Measurements from ENCODE around the gene FOXE3. TPM values are rescaled to one million over a fixed set of nuclear protein-coding genes. Genes with fewer than 3 reads are reported as not detected.

Gene FOXE3
- total and polyA plus RNA-seq, 2 donors from 2014 or later, result 0.19 TPM; not detected in 1

- DNase-seq (no peak), FAIRE-seq (no peak)
- no peak overlapping the region for H3K4me3 ChIP-seq (ENCODE audit: low read length in 3 of 3)
- no peak overlapping the region for H3K27ac ChIP-seq (ENCODE audit: low read depth in 2 of 2, low read length in 2 of 2)
- no peak overlapping the region for H3K9ac ChIP-seq (ENCODE audit: low read length in 3 of 3)
- peaks cover 22% of the 10 kb centered on the region for H3K27me3 ChIP-seq (ENCODE audit: control insufficient read depth, insufficient read depth, low read length)
- no peaks in the 10 kb centered on the region for H3K36me3 ChIP-seq (ENCODE audit: control insufficient read depth in 2 of 3, insufficient read depth in 3 of 3, low read length in 3 of 3)
- no peak for TF ChIP-seq CTCF (IDR thresholded peaks at IDR 0.05; ENCODE audit: borderline replicate concordance, extremely low read depth, insufficient read depth)
- H3K9me3 ChIP-seq (ENCODE audit: control insufficient read depth in 2 of 3, insufficient read depth in 1 of 3, low read length in 3 of 3), result no peaks in the 10 kb centered on the region
- intact Hi-C loops (cut with DNase I), result loop anchor here (10.0 kb wide), 1 partner anchor 66 kb away; no protein-coding TSS in a partner anchor
- H3K4me1 ChIP-seq (ENCODE audit: control insufficient read depth in 2 of 3, insufficient read depth in 2 of 3, low read depth in 1 of 3, low read length in 3 of 3), result peaks cover 0 to 3% (median 0%) of the 10 kb centered on the region in 3 donors
These were observed 32.6 kb downstream of the FOXE3 start for GRCh38 chr1:47448462-47449222.

GRCh38 chr1:47449822-47450552 lies 33.9 kb downstream of the FOXE3 start:
- no peak overlapping the region for H3K9ac ChIP-seq (ENCODE audit: low read length in 3 of 3)
- no peaks in the 10 kb centered on the region for H3K4me1 ChIP-seq (ENCODE audit: control insufficient read depth in 2 of 3, insufficient read depth in 2 of 3, low read depth in 1 of 3, low read length in 3 of 3)
- intact Hi-C loops (cut with DNase I), result loop anchor here (10.0 kb wide), 1 partner anchor 65 kb away; no protein-coding TSS in a partner anchor
- no peak overlapping the region for H3K27ac ChIP-seq (ENCODE audit: low read depth in 2 of 2, low read length in 2 of 2)
- no peaks in the 10 kb centered on the region for H3K9me3 ChIP-seq (ENCODE audit: control insufficient read depth in 2 of 3, insufficient read depth in 1 of 3, low read length in 3 of 3)
- no peak for TF ChIP-seq CTCF (IDR thresholded peaks at IDR 0.05; ENCODE audit: borderline replicate concordance, extremely low read depth, insufficient read depth)
- no peaks in the 10 kb centered on the region for H3K36me3 ChIP-seq (ENCODE audit: control insufficient read depth in 2 of 3, insufficient read depth in 3 of 3, low read length in 3 of 3)
- DNase-seq (no peak), FAIRE-seq (no peak)
- H3K27me3 ChIP-seq (ENCODE audit: control insufficient read depth, insufficient read depth, low read length), result peaks cover 17% of the 10 kb centered on the region
- no peak overlapping the region for H3K4me3 ChIP-seq (ENCODE audit: low read length in 3 of 3)

- Histone ChIP-seq H3K4me3 (ENCODE audit: low read length in 3 of 3) (no peak overlapping the region), H3K36me3 (ENCODE audit: control insufficient read depth in 2 of 3, insufficient read depth in 3 of 3, low read length in 3 of 3) (no peaks in the 10 kb centered on the region), H3K9me3 (ENCODE audit: control insufficient read depth in 2 of 3, insufficient read depth in 1 of 3, low read length in 3 of 3) (no peaks in the 10 kb centered on the region), H3K4me1 (ENCODE audit: control insufficient read depth in 2 of 3, insufficient read depth in 2 of 3, low read depth in 1 of 3, low read length in 3 of 3) (no peaks in the 10 kb centered on the region), H3K27me3 (ENCODE audit: control insufficient read depth, insufficient read depth, low read length) (peaks cover 11% of the 10 kb centered on the region), H3K9ac (ENCODE audit: low read length in 3 of 3) (no peak overlapping the region), H3K27ac (ENCODE audit: low read depth in 2 of 2, low read length in 2 of 2) (no peak overlapping the region)
- intact Hi-C loops (cut with DNase I), result no loop called here
- DNase-seq, result no peak
- FAIRE-seq, result no peak
- TF ChIP-seq CTCF (IDR thresholded peaks at IDR 0.05; ENCODE audit: borderline replicate concordance, extremely low read depth, insufficient read depth), result no peak
These were observed 34.5 kb downstream of the FOXE3 start for GRCh38 chr1:47450606-47451005.

All from kidney (tissue), 14 donors.